GM18909 (cell line): Measurements from ENCODE around the gene SNCA.

Experiments
- ATAC-seq: cut with Tn5 transposase; IDR thresholded peaks from one replicate; pipeline ENCODE4 v1.9.1; 2021; ENCODE audit warnings: mild to moderate bottlenecking; ENCODE audit not compliant: unreplicated experiment, poor library complexity

The SNCA gene

GRCh38 chr4:89836897-89837384 lies at the start of gene SNCA:
Gene SNCA, minus strand, starts transcription at chr4:89837161. Its CDS starts 1,494 bp downstream, at chr4:89835667.
- no peak for ATAC-seq

- no peak for ATAC-seq
These were observed 42.3 kb upstream of the SNCA start for GRCh38 chr4:89879215-89879614.

DNA sequence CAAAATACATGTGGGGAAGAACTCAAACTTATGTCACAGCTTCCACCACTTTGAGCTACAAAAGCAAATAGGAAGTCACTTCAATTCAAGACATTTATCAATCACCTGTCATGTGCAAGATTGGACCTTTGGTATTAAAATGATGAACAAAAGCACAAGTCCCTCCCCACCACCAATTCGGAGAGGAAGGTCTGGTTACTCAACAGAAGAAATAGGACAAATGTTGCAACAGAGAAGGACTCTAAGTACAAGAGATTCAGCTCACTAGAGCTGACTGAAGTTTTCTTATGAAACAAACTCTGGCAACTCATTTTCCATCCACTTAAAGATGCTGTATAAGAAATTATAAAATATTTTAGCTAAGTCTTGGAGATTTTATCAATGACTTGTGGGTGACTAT lies 41.6 kb upstream of the SNCA start:
- ATAC-seq: no peak

GRCh38 chr4:89876548-89876947 lies 39.6 kb upstream of the SNCA start:
- no peak for ATAC-seq

DNA sequence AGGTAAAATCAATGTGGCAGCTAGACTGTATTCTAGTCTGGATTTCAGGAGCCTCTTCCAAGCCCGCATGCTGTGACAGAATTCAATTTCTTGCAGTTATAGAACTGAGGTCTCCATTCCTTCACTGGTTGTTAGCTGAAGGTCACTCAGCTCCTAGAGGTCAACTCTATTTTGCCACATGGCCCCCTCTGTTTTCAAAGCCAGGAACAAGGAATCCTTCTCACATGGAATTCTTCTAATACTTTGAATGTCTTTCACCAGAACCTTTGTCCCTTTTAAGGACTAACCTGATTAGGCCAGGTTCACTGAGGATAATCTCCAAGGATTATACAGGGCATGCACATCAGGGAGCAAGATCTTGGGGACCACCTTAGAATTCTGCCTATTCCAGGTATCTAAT lies 34.2 kb upstream of the SNCA start:
- ATAC-seq: no peak

DNA sequence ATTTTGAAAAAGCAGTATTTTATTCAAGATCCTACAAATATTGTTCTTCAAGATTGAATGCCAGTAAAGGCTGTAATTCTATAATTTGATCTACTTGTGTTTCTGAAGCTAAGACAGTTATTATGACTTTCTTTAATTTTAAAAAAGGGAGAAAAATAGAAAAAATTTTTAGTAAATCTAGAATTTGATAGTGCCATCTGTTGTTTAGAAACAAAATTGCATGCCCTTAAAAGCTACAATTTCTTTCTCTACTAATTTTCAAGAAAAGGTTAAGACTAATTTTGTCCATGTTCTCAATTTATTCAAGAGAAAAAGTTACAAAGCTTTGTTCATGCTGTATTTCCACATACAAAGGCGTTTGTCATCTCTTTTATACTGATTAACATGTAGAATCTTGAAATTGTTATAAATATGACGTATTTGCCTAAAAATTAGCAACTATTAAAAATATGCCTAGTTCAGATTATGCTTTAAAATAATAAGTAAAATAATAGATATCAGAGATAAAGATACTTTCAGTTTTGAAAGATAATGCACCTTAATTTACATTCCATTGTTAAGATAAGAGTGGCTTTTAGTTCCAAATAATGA lies 32.1 kb upstream of the SNCA start:
- no peak for ATAC-seq

DNA sequence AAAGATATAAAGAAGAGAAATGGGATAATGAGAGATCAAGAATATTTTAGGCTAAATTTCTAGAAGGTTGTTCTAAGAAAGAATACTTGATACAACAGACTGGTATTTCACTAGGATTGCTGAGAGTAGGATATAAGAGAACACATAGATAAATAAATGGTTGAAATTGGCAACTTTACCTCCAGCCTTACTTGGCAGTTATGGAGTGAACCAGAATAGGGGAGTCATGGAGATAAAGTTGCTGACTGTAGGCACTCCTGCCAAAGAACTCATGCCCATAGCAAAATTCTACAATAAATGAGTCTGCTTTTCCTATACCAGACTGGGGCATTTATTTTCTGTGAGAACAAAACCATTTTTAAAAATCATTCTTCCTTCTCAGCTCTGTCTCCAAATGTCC lies 31.3 kb upstream of the SNCA start:
- no peak for ATAC-seq

- ATAC-seq: no peak
These were observed 26.6 kb upstream of the SNCA start for GRCh38 chr4:89863533-89863932.

- no peak for ATAC-seq
These were observed 24.0 kb upstream of the SNCA start for GRCh38 chr4:89860971-89861370.

GRCh38 chr4:89855236-89855635 lies 18.3 kb upstream of the SNCA start:
- no peak for ATAC-seq

GRCh38 chr4:89847571-89848325 lies 10.8 kb upstream of the SNCA start:
- ATAC-seq: no peak

DNA sequence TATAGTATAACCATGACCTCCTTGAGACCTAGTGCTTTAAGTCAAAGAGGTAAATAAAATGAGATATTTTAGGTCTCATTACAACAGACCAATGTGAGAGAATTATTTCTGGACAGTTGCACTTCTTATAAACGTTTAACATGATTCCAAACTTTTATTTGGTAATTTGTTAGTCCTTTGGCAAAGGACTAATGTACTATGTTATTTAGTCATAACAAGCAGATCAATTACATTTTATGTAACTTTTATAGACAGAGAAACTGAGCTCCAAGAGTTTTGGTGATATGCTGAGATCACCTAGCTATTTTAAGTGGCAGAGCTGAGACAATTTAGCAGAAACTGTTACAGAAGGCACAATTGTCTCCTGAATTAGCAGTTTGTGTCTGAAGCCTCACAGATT lies 2.6 kb upstream of the SNCA start:
- ATAC-seq: no peak

- no peak for ATAC-seq
These were observed 1.0 kb upstream of the SNCA start for GRCh38 chr4:89837993-89838390.

- no peak for ATAC-seq
These were observed 528 bp upstream of the SNCA start for GRCh38 chr4:89837385-89837992.

DNA sequence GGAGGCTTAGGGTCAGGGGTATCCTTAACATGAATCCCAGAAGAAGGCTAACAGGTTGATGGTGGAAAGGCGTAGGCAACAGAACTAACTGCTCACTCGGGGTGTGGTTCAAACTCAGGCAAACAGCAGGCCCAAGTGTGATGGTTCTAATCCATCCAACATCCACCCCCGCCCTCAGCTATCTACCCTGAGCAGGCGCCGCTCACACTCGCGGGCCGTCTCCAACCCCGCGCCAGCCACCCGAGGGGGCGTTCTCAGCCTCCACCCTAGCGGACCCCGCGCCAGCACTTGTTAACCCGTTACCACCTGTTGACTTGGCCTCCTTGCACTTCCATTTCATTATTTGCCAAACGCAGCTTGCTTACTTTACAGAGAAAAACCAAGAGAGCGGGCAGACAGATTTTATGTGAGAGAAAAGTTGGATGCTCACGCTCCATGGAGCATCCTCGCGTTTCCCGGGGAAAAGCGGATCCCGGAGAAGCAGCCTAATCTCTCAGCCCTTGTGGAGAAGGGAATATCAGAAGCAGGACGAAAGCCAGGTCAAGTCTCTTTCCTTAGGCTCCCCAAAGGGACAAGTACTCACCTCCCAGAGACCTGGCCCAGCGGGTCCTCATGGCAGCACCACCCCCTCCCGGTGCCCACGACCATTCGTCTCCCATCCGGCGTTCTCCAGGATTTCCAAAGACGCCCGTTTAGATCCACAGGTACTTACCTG lies 773 bp downstream of the SNCA start:
- no peak for ATAC-seq

DNA sequence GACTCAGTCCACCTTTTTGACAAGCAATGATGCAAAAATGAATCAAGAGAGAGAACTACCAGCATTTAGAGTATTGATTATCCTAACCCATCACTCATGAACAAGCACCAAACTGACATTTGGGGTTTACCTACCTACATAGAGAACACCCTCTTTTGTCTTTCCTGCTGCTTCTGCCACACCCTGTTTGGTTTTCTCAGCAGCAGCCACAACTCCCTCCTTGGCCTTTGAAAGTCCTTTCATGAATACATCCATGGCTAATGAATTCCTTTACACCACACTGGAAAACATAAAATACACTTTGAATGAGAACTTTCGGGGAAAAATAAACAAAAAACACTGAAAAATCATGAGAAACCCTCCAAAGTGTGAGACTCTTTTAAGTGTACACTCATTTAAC lies 1.5 kb downstream of the SNCA start:
- no peak for ATAC-seq

DNA sequence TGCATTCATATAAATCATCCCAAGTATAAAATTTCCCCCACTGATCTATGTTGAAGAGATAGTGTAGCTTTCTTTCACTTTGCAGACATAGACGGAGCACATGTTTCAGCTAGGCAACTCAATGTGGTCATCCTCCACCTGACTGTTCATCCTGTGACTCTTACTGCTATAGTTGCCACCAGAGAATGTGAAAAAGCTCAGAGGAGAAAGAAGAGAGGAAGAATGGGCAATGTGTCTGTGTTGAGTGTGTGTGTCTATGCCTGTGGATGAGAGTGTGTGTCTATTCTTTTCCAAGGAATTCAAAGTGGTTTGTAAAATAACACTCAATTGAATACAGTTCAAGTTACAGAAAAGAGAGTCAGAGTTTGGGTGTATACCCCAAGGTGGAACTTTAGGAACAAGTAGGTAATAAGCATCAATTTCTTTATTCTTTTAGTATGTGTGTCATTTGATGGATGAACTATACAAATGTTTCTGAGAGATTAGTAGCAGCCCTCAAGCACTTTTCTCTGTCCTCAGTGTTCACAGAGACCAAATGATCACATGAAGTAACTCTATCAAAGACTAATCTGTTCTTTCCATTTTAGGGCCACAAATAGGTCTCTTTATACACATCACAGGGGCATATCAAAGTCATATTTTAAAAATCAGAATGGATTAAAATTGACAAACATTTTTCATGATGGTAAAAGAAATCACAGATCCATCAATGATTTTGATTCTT lies 2.3 kb downstream of the SNCA start:
- no peak for ATAC-seq

DNA sequence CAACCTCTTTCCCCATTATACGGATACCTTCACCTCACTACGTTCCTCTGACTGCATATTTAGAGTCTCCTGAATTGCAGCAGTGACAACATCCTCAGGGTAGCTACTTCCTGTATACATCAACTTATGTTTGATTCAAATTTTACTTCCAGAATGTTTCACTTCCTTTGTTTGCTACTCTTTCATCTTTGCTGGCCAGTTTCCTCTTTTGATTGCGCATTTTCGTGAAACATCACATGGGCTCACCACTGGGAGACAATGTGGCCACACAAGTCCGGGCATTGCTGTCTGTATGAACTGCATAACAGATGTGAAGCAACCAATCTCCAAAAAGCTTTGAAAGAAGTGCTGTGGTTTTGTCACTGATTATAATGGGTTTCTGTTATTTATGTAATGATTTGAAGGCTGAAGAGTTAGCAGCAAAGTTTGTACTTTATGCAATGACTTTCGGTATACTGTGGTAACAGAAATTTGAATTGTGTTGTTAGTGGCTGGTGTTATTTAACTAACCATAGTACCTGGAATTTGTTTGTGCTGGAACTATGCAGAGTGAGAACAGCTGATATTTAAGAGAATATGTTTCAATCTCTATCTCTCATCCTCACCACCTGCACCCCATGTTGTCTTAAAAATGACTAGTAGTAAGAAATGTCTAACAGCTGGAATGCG lies 7.4 kb downstream of the SNCA start:
- peak; percentile 95 for ATAC-seq

GRCh38 chr4:89823416-89823815 lies 13.5 kb downstream of the SNCA start:
- no peak for ATAC-seq

- ATAC-seq: no peak
These were observed 15.3 kb downstream of the SNCA start for GRCh38 chr4:89821612-89822011.
